Osteocyte (in vitro differentiated cells): ENCODE results near the gene ZBTB25. TPM values are rescaled to one million over a fixed set of nuclear protein-coding genes. Genes with fewer than 3 reads are reported as not detected.
A peak's percentile ranks its signal among the peaks of the same experiment; 100 is the strongest.

Source experiments
- DNase-seq: peaks from one replicate; pipeline ENCODE4 v3.0.0; 2021; ENCODE audit warnings: mixed read lengths; ENCODE audit not compliant: unreplicated experiment; ENCODE audit errors: extremely low spot score
- H3K27ac Mint-ChIP-seq: one replicate; pipeline ENCODE4 v1.8.0; 2021; ENCODE audit warnings: mild to moderate bottlenecking, mixed read lengths; ENCODE audit not compliant: unreplicated experiment
- H3K27me3 Mint-ChIP-seq: one replicate; pipeline ENCODE4 v1.8.0; 2021; ENCODE audit warnings: mixed read lengths; ENCODE audit not compliant: unreplicated experiment
- H3K36me3 Mint-ChIP-seq: one replicate; pipeline ENCODE4 v1.8.0; 2021; ENCODE audit warnings: mixed read lengths; ENCODE audit not compliant: unreplicated experiment
- H3K4me1 Mint-ChIP-seq: one replicate; pipeline ENCODE4 v1.8.0; 2021; ENCODE audit warnings: mixed read lengths; ENCODE audit not compliant: unreplicated experiment
- H3K4me3 Mint-ChIP-seq: one replicate; pipeline ENCODE4 v1.8.0; 2021; ENCODE audit warnings: mild to moderate bottlenecking, moderate library complexity, mixed read lengths; ENCODE audit not compliant: unreplicated experiment
- H3K9me3 Mint-ChIP-seq: one replicate; pipeline ENCODE4 v1.8.0; 2021; ENCODE audit warnings: mixed read lengths; ENCODE audit not compliant: unreplicated experiment
- total RNA-seq: library from RNA; stranded (reverse); gene quantifications from 2 replicates; pipeline ENCODE4 v1.2.1, GENCODE V29; 2021
- TF ChIP-seq, protein P1 (sequence below): fragments of 200-600 bp; sonication (generic); IDR thresholded peaks from 2 replicates; pipeline ENCODE4 v1.5.0; 2021; ENCODE audit warnings: antibody characterized with exemption, mild to moderate bottlenecking, moderate library complexity

Gene ZBTB25
- total RNA-seq, 1 donor from 2014 or later, result 10.9 TPM

DNA sequence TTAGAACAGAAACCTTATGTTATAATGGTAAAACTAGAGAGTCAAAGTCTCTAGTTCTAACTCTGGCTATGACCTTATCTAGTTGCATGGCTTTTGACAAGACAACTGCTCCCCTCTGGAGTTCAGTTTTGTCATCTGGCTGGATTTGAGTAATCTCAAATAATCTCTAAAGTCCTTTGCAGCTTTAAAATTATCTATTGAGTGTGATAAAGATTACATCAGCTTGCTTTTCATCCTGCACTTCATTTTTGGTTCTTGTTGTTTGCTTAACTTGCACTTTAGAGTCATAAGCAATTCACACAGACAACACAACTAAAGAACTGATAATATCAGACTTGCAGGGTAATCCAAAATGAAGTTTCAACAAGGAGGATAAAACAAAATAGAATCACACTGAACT, 36.1 kb downstream of the ZBTB25 start:
- Mint-ChIP-seq H3K4me1 (peaks cover 20% of the 10 kb centered on the region), H3K4me3 (no peak overlapping the region), H3K27me3 (no peaks in the 10 kb centered on the region), H3K9me3 (no peaks in the 10 kb centered on the region), H3K36me3 (peaks cover 1% of the 10 kb centered on the region), H3K27ac (no peak overlapping the region)
- DNase-seq, result no peak
- TF ChIP-seq, protein P1, sequence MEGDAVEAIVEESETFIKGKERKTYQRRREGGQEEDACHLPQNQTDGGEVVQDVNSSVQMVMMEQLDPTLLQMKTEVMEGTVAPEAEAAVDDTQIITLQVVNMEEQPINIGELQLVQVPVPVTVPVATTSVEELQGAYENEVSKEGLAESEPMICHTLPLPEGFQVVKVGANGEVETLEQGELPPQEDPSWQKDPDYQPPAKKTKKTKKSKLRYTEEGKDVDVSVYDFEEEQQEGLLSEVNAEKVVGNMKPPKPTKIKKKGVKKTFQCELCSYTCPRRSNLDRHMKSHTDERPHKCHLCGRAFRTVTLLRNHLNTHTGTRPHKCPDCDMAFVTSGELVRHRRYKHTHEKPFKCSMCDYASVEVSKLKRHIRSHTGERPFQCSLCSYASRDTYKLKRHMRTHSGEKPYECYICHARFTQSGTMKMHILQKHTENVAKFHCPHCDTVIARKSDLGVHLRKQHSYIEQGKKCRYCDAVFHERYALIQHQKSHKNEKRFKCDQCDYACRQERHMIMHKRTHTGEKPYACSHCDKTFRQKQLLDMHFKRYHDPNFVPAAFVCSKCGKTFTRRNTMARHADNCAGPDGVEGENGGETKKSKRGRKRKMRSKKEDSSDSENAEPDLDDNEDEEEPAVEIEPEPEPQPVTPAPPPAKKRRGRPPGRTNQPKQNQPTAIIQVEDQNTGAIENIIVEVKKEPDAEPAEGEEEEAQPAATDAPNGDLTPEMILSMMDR, result no peak

DNA sequence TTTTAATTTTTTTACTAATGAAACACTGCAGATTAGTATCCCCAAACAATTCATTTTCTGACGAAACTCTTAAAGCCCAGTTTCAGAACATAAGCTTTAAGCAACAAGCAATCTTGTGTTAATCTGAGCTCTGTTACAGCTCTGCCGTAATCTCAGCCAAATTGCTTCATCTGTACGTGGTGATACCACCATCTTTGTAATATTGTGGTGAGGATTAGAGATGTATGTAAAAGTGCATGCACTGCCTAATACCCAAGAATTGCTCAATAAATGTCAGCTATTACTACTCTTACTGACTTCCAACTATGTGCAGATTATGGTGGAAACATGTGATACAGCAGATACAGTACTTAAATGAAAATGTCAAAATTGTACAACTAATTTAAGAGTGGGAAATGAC, 36.5 kb downstream of the ZBTB25 start:
- Mint-ChIP-seq H3K4me3 (no peak overlapping the region), H3K9me3 (no peaks in the 10 kb centered on the region), H3K27me3 (no peaks in the 10 kb centered on the region), H3K36me3 (peaks cover 1% of the 10 kb centered on the region), H3K4me1 (peaks cover 20% of the 10 kb centered on the region), H3K27ac (no peak overlapping the region)
- DNase-seq, result no peak
- TF ChIP-seq, protein P1, result no peak

DNA sequence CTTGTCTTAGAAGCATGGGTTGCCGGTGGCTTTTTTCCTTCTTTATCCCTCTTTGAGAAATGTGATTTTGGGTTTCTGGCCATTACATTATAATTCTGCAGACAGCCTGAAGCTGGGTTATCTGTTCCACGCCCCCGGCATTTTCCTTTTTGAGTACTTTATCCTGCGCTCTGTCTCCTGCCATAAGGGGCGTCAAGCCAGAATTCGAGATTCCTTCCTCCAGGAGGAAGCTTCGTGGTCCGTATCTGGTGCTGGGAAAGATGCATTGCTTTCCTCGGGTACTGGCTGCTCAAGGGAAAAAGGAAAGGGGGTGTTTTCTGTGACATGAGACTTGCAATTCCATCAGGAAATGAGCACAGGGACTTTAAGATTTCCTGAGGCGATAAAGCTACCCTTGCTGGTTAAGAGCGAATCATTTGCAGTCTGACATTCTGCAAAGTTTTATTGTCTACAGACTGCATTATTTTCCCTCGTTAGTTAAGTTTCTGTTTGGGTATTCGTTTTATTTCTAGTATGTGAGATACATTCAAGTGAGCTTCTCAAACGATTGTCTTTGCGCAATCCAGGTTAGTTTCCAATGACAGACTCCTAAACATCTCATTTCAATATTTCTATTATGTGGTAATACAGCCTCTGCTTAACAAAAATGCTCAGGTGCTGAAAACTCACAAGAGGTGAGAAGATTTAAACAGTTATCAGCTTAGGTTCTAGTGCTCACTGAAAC, 37.6 kb downstream of the ZBTB25 start:
- TF ChIP-seq, protein P1, result peak; percentile 51
- Mint-ChIP-seq H3K4me1 (peaks cover 17% of the 10 kb centered on the region), H3K27ac (peak overlapping the region; percentile 86), H3K36me3 (peaks cover 4% of the 10 kb centered on the region), H3K9me3 (no peaks in the 10 kb centered on the region), H3K4me3 (peak overlapping the region; percentile 83), H3K27me3 (no peaks in the 10 kb centered on the region)
- DNase-seq, result no peak

DNA sequence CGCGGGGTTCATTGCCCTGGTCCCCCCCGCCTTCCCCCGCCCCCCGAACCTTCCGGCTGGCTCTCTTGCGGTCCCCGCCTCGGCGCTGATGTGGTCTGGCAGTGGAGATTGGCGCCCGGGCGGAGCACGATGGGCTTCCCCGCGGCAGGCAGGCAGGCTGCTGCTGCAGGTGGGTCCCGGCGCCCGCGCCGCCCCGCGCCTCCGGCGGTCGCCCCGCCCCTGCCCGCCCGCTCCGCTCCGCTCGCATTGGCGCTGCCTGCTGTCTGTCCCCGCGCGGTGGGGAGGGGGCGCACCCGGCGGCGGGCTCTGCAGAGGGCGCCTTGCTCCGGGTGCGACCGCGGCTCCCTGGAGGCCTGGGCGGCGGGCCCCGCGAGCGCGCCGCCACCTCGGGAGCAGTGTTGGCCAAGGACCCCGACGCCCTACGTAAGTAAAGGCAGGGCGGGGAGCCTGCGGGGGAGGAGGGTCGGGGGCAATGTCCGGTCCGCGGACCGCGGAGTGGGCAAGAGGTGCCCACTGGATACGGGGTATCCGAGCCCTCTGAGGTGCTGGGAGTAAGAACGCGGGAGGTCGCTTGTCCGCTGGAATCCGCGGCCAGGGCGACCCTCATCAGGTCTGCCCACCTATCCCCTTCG, 38.3 kb downstream of the ZBTB25 start, which contains the start of gene AKAP5:
TSS of gene AKAP5 (plus strand) at position 309 of the 632 bp plus-strand sequence. CDS start 2,896 bp downstream, outside the sequence.
- Mint-ChIP-seq H3K36me3 (peaks cover 6% of the 10 kb centered on the region), H3K4me1 (peaks cover 17% of the 10 kb centered on the region), H3K4me3 (peak within 1 kb of the TSS; percentile 83), H3K9me3 (no peaks in the 10 kb centered on the region), H3K27me3 (no peaks in the 10 kb centered on the region), H3K27ac (peak within 1 kb of the TSS; percentile 86)
- TF ChIP-seq, protein P1, result no peak
- peak; percentile 88 for DNase-seq

DNA sequence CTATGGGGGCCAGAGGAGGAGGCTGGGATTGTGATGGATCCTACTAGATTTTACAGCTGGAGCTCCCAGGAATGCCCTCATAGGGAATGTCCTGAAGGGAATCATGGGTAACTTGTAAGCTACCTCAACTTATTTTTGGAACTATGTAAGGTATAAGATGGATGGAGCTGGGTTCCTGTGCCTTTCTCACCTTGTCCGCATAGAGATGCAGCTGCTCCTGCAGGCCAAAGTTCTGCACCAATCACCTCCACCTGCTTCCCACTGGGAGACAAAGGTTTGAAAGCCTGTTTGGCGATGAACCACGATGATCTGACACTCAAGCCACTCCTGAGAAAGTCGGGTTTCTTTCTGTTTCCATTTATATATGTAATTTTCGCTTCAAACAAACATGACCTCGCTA, 39.0 kb downstream of the ZBTB25 start:
- Mint-ChIP-seq H3K4me1 (peaks cover 17% of the 10 kb centered on the region), H3K36me3 (peaks cover 6% of the 10 kb centered on the region), H3K4me3 (peak overlapping the region; percentile 82), H3K27me3 (no peaks in the 10 kb centered on the region), H3K27ac (peak overlapping the region; percentile 57), H3K9me3 (no peaks in the 10 kb centered on the region)
- TF ChIP-seq, protein P1, result no peak
- no peak for DNase-seq
